NCI-H187 (cell line): ENCODE measurements around the gene C1orf210.

Experiments
- DNase-seq, 2 experiments: peaks; one replicate each; lab custom pipeline; 2025; lab: John Stamatoyannopoulos, UW

The C1orf210 gene

GRCh38 chr1:43293896-43294760, 8.7 kb upstream of the C1orf210 start:
- DNase-seq = no peak

DNA sequence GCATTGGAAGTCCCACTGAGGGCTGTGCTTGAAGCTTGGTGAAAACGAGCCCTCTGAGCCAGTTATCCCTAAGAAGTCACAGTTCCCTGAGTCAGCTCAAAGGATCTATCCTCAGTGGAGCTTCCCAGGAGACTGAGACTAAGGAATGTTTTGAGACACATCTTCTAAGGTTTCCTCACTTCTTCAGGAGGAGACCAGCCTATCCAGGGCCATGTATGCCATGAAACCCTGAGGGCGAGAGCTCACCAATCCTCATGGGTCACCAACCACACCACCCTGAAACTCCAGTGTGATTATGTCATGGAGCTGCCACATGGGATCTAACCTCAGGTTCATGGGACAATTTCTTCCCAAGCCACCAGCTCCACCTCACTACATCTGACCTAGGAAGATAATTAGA, 7.8 kb upstream of the C1orf210 start:
- DNase-seq = no peak

GRCh38 chr1:43292679-43293078, 7.3 kb upstream of the C1orf210 start:
- DNase-seq = no peak

DNA sequence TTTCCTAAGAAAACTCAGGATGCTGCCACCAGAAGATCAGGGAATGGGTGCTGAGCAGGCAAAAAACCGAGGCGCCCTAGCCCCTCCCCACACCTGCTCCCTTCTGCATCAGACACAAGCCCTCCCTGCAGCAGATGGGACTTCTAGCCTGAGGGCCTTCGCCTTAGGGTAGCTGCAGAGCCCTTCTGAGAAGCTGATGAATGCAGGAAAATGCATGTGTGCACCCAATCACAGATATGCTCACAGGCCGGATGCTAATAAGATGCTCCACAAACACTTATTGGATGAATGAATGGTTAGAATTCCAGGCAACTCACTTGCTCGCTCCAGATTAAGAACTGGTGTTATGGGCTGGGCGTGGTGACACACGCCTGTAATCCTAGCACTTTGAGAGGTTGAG, 6.8 kb upstream of the C1orf210 start:
- DNase-seq = no peak

GRCh38 chr1:43288785-43289706, 3.7 kb upstream of the C1orf210 start:
- no peak for DNase-seq

GRCh38 chr1:43288058-43288784, 2.8 kb upstream of the C1orf210 start:
- DNase-seq = no peak

DNA sequence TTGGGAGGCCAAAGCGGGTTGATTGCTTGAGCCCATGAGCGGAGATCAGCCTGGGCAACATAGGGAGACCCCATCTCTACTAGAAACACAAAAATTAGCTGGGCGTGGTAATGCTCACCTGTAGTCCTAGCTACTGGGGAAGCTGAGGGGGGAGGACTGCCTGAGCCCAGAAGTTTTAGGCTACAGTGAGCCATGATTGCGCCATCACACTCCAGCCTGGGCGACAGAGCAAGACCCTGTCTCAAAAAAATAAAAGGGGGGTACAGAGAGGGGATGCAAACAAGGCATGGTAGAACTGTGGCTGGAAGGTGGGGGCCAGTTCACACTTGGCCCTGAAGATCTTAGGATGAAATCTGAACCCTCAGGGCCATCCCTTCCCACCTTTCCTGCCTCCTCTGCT, 1.2 kb upstream of the C1orf210 start:
- no peak for DNase-seq

GRCh38 chr1:43286115-43286514, 734 bp upstream of the C1orf210 start:
- DNase-seq = no peak

DNA sequence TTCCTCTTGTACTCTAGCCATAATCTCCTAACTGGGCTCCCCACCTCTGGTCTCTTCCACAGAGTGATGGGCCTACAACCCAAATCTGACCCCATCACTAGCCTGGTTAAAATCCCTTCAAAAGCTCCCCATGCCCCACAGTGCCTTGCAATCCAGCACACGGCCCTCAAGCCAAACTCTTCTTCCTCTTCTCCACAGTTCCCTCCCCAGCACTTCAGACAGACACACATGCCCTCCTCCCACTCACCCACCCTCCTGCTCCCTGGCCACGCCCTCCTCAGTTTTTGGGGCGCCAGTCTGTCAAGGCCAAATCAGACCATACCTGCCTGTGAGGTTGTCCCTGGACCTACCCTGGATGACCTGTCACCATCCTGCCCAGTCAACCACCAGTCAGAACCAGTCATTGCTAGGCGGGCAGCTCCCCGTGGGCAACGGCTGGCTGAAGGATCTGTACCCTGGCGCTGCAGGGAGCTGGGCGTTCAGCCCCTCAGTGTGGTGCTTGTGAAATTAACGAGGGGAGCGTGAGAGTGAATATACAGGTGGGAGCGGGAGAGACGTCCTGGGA, 753 bp downstream of the C1orf210 start:
- no peak for DNase-seq

DNA sequence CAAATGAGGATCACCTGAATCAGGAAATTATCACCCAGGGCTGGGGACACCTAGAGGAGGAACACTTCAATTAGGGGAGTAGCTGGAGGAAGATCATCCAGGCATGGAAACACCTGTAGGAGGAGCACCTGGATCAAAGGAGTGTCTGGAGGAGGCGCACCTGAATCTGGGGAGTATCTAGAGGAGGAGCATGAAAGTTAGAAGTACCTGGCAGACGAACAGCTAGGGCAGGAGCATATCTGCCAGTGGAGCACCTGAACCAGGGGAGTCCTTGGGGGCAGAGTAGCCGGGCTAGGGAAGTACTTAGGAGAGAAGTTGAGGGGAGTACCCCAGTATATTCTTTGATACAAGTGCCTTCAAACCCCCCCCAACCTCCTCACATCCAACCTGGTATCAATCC, 1.3 kb downstream of the C1orf210 start:
- DNase-seq = no peak

GRCh38 chr1:43282220-43283195, 2.9 kb downstream of the C1orf210 start:
- DNase-seq = no peak

DNA sequence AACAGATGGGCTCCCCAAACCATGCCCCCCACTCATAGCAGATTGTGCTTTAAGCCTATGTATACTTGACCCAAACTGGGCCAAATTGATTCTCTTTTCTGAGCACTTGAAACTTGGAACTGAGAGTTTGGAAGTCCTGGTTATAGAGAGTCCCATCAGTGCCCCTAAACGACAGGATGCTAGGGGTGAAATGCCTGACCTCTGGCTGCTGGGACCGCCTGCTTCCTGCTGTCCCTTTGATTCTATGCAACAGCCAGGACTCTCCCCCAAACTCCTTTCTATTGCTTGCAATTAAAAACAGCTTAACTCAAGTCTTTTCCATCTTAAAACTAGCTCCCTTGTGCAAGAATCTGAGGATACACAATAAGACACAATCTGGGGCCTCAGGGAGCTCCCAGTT, 4.7 kb downstream of the C1orf210 start:
- no peak for DNase-seq

GRCh38 chr1:43279666-43280065, 5.7 kb downstream of the C1orf210 start:
- DNase-seq = no peak

DNA sequence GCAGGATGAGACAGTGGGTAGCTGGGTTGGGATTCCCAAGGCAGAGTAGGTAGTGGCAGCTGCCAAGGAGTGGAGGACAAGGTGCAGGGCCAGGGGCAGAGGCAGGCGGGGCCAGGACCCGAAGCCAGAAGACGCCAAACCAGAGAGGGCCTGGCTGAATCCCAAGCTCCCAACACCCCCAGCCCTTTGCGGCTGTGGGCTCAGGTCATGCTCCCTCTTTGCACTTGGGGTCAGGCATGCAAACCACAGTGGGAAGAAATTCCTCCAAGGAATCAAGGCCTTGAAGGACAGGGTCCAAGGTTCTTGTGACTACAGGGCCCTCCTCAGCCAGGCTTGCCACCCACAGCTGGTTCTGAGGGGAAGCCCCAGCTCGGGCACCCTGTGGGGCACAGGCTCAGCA, 6.2 kb downstream of the C1orf210 start:
- DNase-seq = no peak

- no peak for DNase-seq
Observed at GRCh38 chr1:43277116-43277876, 8.1 kb downstream of the C1orf210 start.

DNA sequence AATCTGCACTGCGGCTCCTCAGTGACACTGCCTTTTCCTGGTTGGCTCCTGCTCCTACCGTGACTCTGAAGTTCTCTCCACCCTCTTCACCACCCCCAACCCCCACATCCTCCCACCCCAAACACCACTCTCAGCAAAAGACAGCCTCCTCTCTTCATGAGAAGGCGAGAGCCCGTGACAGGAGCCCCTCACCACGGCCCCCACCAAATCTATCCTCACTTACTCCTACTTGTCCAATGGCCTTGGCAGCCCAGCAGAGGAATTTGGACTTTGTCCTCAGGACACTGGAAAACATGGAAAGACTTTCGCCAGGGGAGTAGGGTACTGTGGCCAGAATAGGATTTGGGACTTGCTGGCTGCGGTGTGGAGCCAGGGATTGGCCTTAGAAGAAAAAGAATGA, 8.7 kb downstream of the C1orf210 start:
- DNase-seq = no peak

DNA sequence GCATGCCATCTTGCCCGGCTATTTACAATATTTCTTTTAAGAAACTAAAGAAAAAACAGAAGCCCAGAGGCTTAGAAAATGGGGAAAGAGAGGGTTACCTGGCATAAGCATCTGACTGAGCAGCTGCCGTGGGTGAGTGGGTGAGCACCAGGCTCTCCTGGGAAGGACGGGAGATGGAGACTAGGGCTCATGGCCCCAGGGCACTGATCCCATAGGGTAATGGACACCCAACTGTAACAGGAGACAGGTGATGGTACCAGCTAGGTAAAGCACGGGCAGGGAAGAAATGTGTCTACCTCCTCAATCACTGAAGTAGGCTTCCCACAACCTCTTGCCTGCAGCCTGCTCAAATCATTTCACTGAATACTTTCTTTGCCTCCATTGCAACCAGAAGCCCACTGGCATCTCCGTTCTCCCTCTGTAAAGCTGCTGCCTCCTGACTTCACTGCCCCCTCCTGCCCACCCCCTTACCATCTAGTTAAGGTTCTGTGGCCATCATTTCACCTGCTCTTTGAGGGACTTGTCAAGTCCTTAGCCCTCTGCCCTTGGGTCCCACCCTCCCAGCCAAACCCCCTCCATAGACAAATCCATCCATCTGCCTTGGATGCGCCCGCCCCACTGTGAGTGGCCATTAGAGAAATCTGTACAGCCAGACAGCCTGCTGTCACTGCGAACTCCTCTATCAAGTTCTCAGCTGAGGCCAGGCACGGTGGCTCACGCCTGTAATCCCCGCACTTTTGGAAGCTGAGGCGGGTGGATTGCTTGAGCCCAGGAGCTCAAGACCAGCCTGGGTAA, 9.4 kb downstream of the C1orf210 start:
- DNase-seq = no peak

GRCh38 chr1:43274804-43275180, 10.6 kb downstream of the C1orf210 start:
- no peak for DNase-seq

DNA sequence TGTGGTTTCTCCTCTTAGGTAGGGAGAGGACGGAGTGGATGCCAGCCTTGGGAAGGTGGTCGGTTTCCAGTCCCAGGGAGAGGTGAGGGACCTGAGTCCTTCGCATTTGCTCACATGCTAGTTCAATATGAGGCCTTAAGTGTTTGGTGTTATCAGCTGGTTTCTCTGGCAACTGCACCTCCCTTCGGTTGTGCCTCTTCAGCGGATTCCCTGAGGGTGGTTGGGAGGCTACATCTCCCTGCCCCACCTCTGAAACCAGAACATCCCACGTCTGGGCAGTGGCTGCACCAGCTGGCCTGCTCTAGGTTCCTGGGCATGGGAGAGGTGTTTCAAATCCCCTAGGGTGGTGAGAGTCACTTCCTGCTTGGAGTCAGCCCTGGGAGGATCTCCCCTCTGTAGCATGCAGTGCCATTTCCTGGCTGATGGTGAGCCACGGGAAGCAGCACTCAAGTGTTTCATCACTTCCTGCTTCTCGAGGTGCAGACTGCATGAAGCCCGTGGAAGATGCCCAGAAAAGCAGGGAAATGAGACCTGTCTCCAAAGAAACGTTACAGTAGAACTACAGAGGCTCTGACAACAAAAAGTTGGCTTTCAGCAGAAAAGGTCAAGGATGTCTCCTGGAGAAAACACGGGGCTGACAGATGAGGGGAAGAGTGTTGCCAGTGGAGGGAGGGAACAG, 11.1 kb downstream of the C1orf210 start:
- no peak for DNase-seq
